BE2C (cell line): ENCODE results near the gene TMEM38B.
A peak's percentile ranks its signal among the peaks of the same experiment; 100 is the strongest.

Experiments
- DNase-seq: peaks from one replicate; pipeline ENCODE4 v3.0.0-alpha.2; 2020
- H3K27me3 ChIP-seq: fragments of 250-450 bp; sonication (Bioruptor Pico); 2 replicates; pipeline ENCODE4 v1.5.1; 2020; ENCODE audit warnings: mild to moderate bottlenecking
- H3K36me3 ChIP-seq: fragments of 250-450 bp; sonication (Bioruptor Pico); 2 replicates; pipeline ENCODE4 v1.5.1; 2020; ENCODE audit warnings: mild to moderate bottlenecking
- H3K4me1 ChIP-seq: fragments of 250-450 bp; sonication (Bioruptor Pico); 2 replicates; pipeline ENCODE4 v1.5.1; 2020
- H3K4me3 ChIP-seq: 2 replicates; pipeline ENCODE4 v1.5.1; 2011; ENCODE audit warnings: low read depth, low read length
- H3K9me3 ChIP-seq: fragments of 250-450 bp; sonication (Bioruptor Pico); 2 replicates; pipeline ENCODE4 v1.5.1; 2020
- CTCF ChIP-seq: IDR thresholded peaks from 2 replicates; pipeline ENCODE4 v1.5.1; 2012; ENCODE audit warnings: mild to moderate bottlenecking, low read depth, low read length

The TMEM38B gene

GRCh38 chr9:105690742-105691141, 3.6 kb upstream of the TMEM38B start:
- no peak overlapping the region for H3K4me3 ChIP-seq
- no peak for DNase-seq
- peak; percentile 62 for TF ChIP-seq CTCF
- no peaks in the 10 kb centered on the region for H3K36me3 ChIP-seq
- peaks cover 7% of the 10 kb centered on the region for H3K4me1 ChIP-seq
- no peaks in the 10 kb centered on the region for H3K9me3 ChIP-seq
- peaks cover 37% of the 10 kb centered on the region for H3K27me3 ChIP-seq

- H3K27me3 ChIP-seq = peaks cover 34% of the 10 kb centered on the region
- DNase-seq = no peak
- no peak for TF ChIP-seq CTCF
- no peaks in the 10 kb centered on the region for H3K9me3 ChIP-seq
- H3K4me1 ChIP-seq = peaks cover 7% of the 10 kb centered on the region
- H3K4me3 ChIP-seq = peak overlapping the region; percentile 81
- no peaks in the 10 kb centered on the region for H3K36me3 ChIP-seq
These were observed 729 bp upstream of the TMEM38B start for GRCh38 chr9:105693435-105694189.

- Histone ChIP-seq H3K36me3 (no peaks in the 10 kb centered on the region), H3K4me3 (peak overlapping the region; percentile 81), H3K4me1 (peaks cover 7% of the 10 kb centered on the region), H3K9me3 (no peaks in the 10 kb centered on the region), H3K27me3 (peaks cover 34% of the 10 kb centered on the region)
- DNase-seq = peak; percentile 59
- TF ChIP-seq CTCF = no peak
These were observed 674 bp downstream of the TMEM38B start for GRCh38 chr9:105694848-105695581.

- no peak overlapping the region for H3K4me3 ChIP-seq
- no peaks in the 10 kb centered on the region for H3K36me3 ChIP-seq
- no peak for TF ChIP-seq CTCF
- no peak for DNase-seq
- H3K27me3 ChIP-seq = peaks cover 27% of the 10 kb centered on the region
- H3K4me1 ChIP-seq = peaks cover 7% of the 10 kb centered on the region
- H3K9me3 ChIP-seq = no peaks in the 10 kb centered on the region
These were observed 2.0 kb downstream of the TMEM38B start for GRCh38 chr9:105696219-105696793.

- Histone ChIP-seq H3K36me3 (no peaks in the 10 kb centered on the region), H3K9me3 (no peaks in the 10 kb centered on the region), H3K27me3 (peaks cover 14% of the 10 kb centered on the region), H3K4me1 (peaks cover 7% of the 10 kb centered on the region), H3K4me3 (no peak overlapping the region)
- TF ChIP-seq CTCF = no peak
- DNase-seq = no peak
These were observed 3.5 kb downstream of the TMEM38B start for GRCh38 chr9:105697871-105698270.
